DOHH2 (cell line): ENCODE results near the gene SLCO4C1.

Experiments
- H3F3A ChIP-seq: fragments of 200-600 bp; sonication (generic), shearing (Covaris generic); 2 replicates; pipeline ENCODE4 v1.6.0; 2016; ENCODE audit warnings: antibody characterized with exemption, mild to moderate bottlenecking; ENCODE audit not compliant: control insufficient read depth, insufficient read depth
- H3K27ac ChIP-seq: fragments of 200-600 bp; sonication (generic); 2 replicates; pipeline ENCODE4 v1.5.1; 2014; ENCODE audit warnings: low read depth, mild to moderate bottlenecking, low read length, moderate library complexity
- H3K27me3 ChIP-seq: fragments of 200-600 bp; sonication (generic); 2 replicates; pipeline ENCODE4 v1.6.1; 2014; ENCODE audit warnings: mild to moderate bottlenecking, low read length, mixed read lengths; ENCODE audit not compliant: control insufficient read depth
- H3K36me3 ChIP-seq: fragments of 200-600 bp; sonication (generic); 2 replicates; pipeline ENCODE4 v1.6.1; 2014; ENCODE audit warnings: mild to moderate bottlenecking, low read length, moderate library complexity, mixed read lengths; ENCODE audit not compliant: control insufficient read depth
- H3K4me1 ChIP-seq: fragments of 200-600 bp; sonication (generic); 2 replicates; pipeline ENCODE4 v1.6.1; 2014; ENCODE audit warnings: mild to moderate bottlenecking, low read length, mixed read lengths; ENCODE audit not compliant: control insufficient read depth
- H3K4me2 ChIP-seq: fragments of 200-600 bp; sonication (generic); 2 replicates; pipeline ENCODE4 v1.6.0; 2014; ENCODE audit warnings: mild to moderate bottlenecking, low read length, moderate library complexity
- H3K4me3 ChIP-seq: fragments of 200-600 bp; sonication (generic); 2 replicates; pipeline ENCODE4 v1.5.1; 2014; ENCODE audit warnings: mild to moderate bottlenecking, low read length, mixed read lengths
- H3K79me2 ChIP-seq: fragments of 200-600 bp; sonication (generic); 2 replicates; pipeline ENCODE4 v1.6.1; 2014; ENCODE audit warnings: mild to moderate bottlenecking, low read length, mixed read lengths; ENCODE audit not compliant: control insufficient read depth
- H3K9me2 ChIP-seq: fragments of 200-600 bp; sonication (generic); replicated peaks from 2 replicates; pipeline ENCODE4 v1.6.1; 2014; ENCODE audit warnings: mild to moderate bottlenecking, low read length, mixed read lengths; ENCODE audit not compliant: control insufficient read depth
- H3K9me3 ChIP-seq: fragments of 200-600 bp; sonication (generic); 2 replicates; pipeline ENCODE4 v1.6.1; 2014; ENCODE audit warnings: antibody characterized with exemption, low read length, mixed read lengths; ENCODE audit not compliant: control insufficient read depth, insufficient read depth
- H4K20me1 ChIP-seq: fragments of 200-600 bp; sonication (generic); 2 replicates; pipeline ENCODE4 v1.6.0; 2014; ENCODE audit warnings: low read depth, mild to moderate bottlenecking, antibody characterized with exemption, low read length, moderate library complexity; ENCODE audit not compliant: control insufficient read depth, insufficient read depth
- CTCF ChIP-seq: fragments of 200-600 bp; sonication (generic); IDR thresholded peaks from one replicate; pipeline ENCODE4 v1.5.1; 2014; ENCODE audit warnings: antibody characterized with exemption, mild to moderate bottlenecking, low read depth, low read length; ENCODE audit not compliant: poor library complexity, severe bottlenecking
- EZH2phosphoT487 ChIP-seq: fragments of 200-600 bp; sonication (generic); IDR thresholded peaks from 2 replicates; pipeline ENCODE4 v1.6.1; 2017; ENCODE audit warnings: borderline replicate concordance, mild to moderate bottlenecking, antibody characterized with exemption, low read length, moderate library complexity, mixed read lengths

Gene SLCO4C1

DNA sequence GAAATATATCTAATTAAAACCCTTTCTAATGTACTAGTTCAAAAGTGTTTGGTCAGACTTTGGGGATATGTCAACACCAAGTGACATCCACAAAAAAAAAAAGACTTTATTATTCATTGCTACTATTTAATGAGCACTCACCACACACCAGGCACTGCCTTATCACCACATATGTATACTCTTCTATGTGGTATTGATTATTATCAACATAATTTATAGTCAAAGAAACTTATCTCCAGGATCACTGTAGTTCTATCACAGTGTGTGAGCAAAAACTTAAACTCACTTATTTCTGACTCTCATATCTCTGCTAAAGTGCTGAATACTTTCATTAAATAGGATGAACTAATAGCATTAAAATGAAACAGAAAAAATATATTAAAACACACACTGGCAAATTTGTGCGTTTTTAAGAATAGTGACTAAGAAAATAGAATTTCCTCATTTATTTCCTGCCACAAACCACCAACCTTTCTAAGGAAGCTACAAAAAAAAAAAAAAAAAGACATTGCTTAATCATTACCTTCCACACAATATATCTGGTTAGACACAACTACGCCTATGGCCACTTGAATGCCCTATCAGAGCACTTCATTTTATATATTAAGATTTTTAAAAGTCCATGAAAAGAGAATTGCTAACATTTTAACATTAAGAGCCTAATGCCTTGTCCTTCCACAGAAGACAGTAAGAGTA lies 12.8 kb downstream of the SLCO4C1 start:
- Histone ChIP-seq H3F3A (no peaks in the 10 kb centered on the region), H3K9me3 (no peaks in the 10 kb centered on the region), H3K27ac (no peak overlapping the region), H3K4me2 (no peak overlapping the region), H3K27me3 (no peaks in the 10 kb centered on the region), H3K4me3 (no peak overlapping the region), H3K79me2 (no peaks in the 10 kb centered on the region), H4K20me1 (no peaks in the 10 kb centered on the region), H3K9me2 (no peaks in the 10 kb centered on the region), H3K36me3 (no peaks in the 10 kb centered on the region), H3K4me1 (peaks cover 3% of the 10 kb centered on the region; the same call in 1 of the 2 replicates)
- no peak for TF ChIP-seq CTCF
- no peak for TF ChIP-seq EZH2phosphoT487

- Histone ChIP-seq H3K9me3 (no peaks in the 10 kb centered on the region), H3K4me3 (no peak overlapping the region), H3K27me3 (no peaks in the 10 kb centered on the region), H3F3A (no peaks in the 10 kb centered on the region), H3K4me2 (no peak overlapping the region), H3K36me3 (no peaks in the 10 kb centered on the region), H3K79me2 (no peaks in the 10 kb centered on the region), H3K9me2 (no peaks in the 10 kb centered on the region), H3K4me1 (no peaks in the 10 kb centered on the region), H4K20me1 (no peaks in the 10 kb centered on the region), H3K27ac (no peak overlapping the region)
- no peak for TF ChIP-seq CTCF
- no peak for TF ChIP-seq EZH2phosphoT487
Observed at GRCh38 chr5:102279711-102280110, 16.4 kb downstream of the SLCO4C1 start.

DNA sequence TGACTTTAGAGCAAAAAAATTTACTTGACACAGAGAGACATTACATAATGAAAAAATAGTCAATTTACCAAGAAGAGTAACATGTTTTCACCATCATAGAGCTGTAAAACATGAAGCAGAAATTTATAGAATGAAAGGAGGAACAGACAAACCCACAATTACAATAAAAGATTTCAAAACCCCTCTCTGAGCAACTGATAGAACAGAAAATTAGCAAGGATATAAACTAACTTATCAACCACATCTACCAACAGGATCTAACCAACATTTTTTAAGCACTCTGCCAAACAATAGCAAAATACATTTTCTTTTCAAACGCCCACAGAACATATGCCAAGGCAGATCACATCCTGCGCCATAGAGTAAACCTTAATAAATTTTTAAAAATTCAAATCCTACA lies 17.9 kb downstream of the SLCO4C1 start:
- no peaks in the 10 kb centered on the region for H3F3A ChIP-seq
- H4K20me1 ChIP-seq: no peaks in the 10 kb centered on the region
- H3K27me3 ChIP-seq: no peaks in the 10 kb centered on the region
- H3K9me2 ChIP-seq: no peaks in the 10 kb centered on the region
- H3K27ac ChIP-seq: no peak overlapping the region
- no peaks in the 10 kb centered on the region for H3K36me3 ChIP-seq
- H3K4me1 ChIP-seq: no peaks in the 10 kb centered on the region
- H3K9me3 ChIP-seq: no peaks in the 10 kb centered on the region
- no peak for TF ChIP-seq CTCF
- TF ChIP-seq EZH2phosphoT487: no peak
- no peak overlapping the region for H3K4me2 ChIP-seq
- no peaks in the 10 kb centered on the region for H3K79me2 ChIP-seq
- H3K4me3 ChIP-seq: no peak overlapping the region
